IMR-90 (cell line): ENCODE results near the gene BRF1. TPM values are rescaled to one million over a fixed set of nuclear protein-coding genes. Genes with fewer than 3 reads are reported as not detected.

Experiments used
- ATAC-seq: fragments of 200-7000 bp; cut with Tn5 transposase; 2 replicates; pipeline ENCODE4 v1.9.1; 2020; ENCODE audit warnings: low read depth, mild to moderate bottlenecking, moderate library complexity
- BruUV-seq: library from RNA; stranded (reverse); fragments of 400-500 nt; replicated peaks from 2 replicates; lab custom pipeline; 2021; lab: Mats Ljungman, UMichigan
- CTCF ChIA-PET: fragments of 300-600 bp; formaldehyde crosslinking; extraction: SDS; loops from one replicate; lab custom pipeline; 2021; ENCODE audit warnings: antibody characterized with exemption; lab: Yijun Ruan, JAX
- POLR2A ChIA-PET: fragments of 300-600 bp; sonication (Branson Sonifier 250); formaldehyde crosslinking; loops from one replicate; lab custom pipeline; 2022; ENCODE audit warnings: antibody characterized with exemption; ENCODE audit not compliant: unreplicated experiment; lab: Charles Lee
- DNase-seq: peaks from one replicate; pipeline ENCODE4 v3.0.0; 2013
- H2AFZ ChIP-seq: replicated peaks from 2 replicates; pipeline ENCODE3; 2013; ENCODE audit warnings: low read length, mild to moderate bottlenecking; ENCODE audit not compliant: poor library complexity
- H2AK5ac ChIP-seq: 2 replicates; pipeline ENCODE4 v1.6.1; 2013; ENCODE audit warnings: low read depth, low read length, inconsistent platforms
- H2AK9ac ChIP-seq: replicated peaks from 2 replicates; pipeline ENCODE3; 2013; ENCODE audit warnings: mild to moderate bottlenecking, low read depth, low read length, moderate library complexity; ENCODE audit not compliant: poor library complexity
- H2BK120ac ChIP-seq: 2 replicates; pipeline ENCODE4 v1.6.1; 2013; ENCODE audit warnings: low read depth, low read length, inconsistent platforms
- H2BK15ac ChIP-seq: 3 replicates; pipeline ENCODE4 v1.6.1; 2013; ENCODE audit warnings: low read depth, low read length, inconsistent platforms
- H2BK20ac ChIP-seq: 2 replicates; pipeline ENCODE4 v1.6.1; 2013; ENCODE audit warnings: low read depth, mild to moderate bottlenecking, inconsistent platforms, low read length, moderate library complexity
- H2BK5ac ChIP-seq: 2 replicates; pipeline ENCODE4 v1.6.1; 2013; ENCODE audit warnings: mild to moderate bottlenecking, low read depth, low read length, inconsistent platforms; ENCODE audit not compliant: poor library complexity, severe bottlenecking
- H3K14ac ChIP-seq: replicated peaks from 2 replicates; pipeline ENCODE4 v1.6.1; 2013; ENCODE audit warnings: low read depth, low read length, inconsistent platforms
- H3K18ac ChIP-seq: 2 replicates; pipeline ENCODE4 v1.6.1; 2013; ENCODE audit warnings: low read depth, low read length, control low read depth
- H3K23ac ChIP-seq: 2 replicates; pipeline ENCODE4 v1.6.1; 2013; ENCODE audit warnings: low read depth, low read length, inconsistent platforms
- H3K27ac ChIP-seq: 2 replicates; pipeline ENCODE4 v1.5.1; 2013; ENCODE audit warnings: mild to moderate bottlenecking, control low read depth, low read length; ENCODE audit not compliant: insufficient read depth
- H3K27me3 ChIP-seq: 2 replicates; pipeline ENCODE4 v1.6.1; 2013; ENCODE audit warnings: low read length; ENCODE audit not compliant: control insufficient read depth, insufficient read depth
- H3K36me3 ChIP-seq: 2 replicates; pipeline ENCODE4 v1.6.1; 2013; ENCODE audit warnings: low read length, mixed read lengths; ENCODE audit not compliant: control insufficient read depth, insufficient read depth
- H3K4ac ChIP-seq: 2 replicates; pipeline ENCODE4 v1.6.1; 2013; ENCODE audit warnings: low read depth, low read length, inconsistent platforms
- H3K4me1 ChIP-seq: 2 replicates; pipeline ENCODE4 v1.6.1; 2013; ENCODE audit warnings: low read length, mixed read lengths; ENCODE audit not compliant: control insufficient read depth, insufficient read depth
- H3K4me2 ChIP-seq: 2 replicates; pipeline ENCODE4 v1.6.1; 2013; ENCODE audit warnings: low read depth, mild to moderate bottlenecking, control low read depth, low read length, moderate library complexity
- H3K4me3 ChIP-seq: 2 replicates; pipeline ENCODE4 v1.5.1; 2013; ENCODE audit warnings: low read depth, mild to moderate bottlenecking, control low read depth, low read length, moderate library complexity; ENCODE audit not compliant: insufficient read depth
- H3K56ac ChIP-seq: 2 replicates; pipeline ENCODE4 v1.6.1; 2013; ENCODE audit warnings: low read length, inconsistent platforms; ENCODE audit not compliant: insufficient read depth; ENCODE audit errors: extremely low read depth
- H3K79me1 ChIP-seq, 2 experiments: 2 replicates each; pipeline ENCODE4 v1.6.1; 2013; ENCODE audit warnings: low read length in 2 of 2, inconsistent platforms in 1 of 2, low read depth in 1 of 2
- H3K9ac ChIP-seq: 2 replicates; pipeline ENCODE4 v1.6.1; 2013; ENCODE audit warnings: low read depth, low read length, control low read depth
- H3K9me1 ChIP-seq: 2 replicates; pipeline ENCODE4 v1.6.1; 2013; ENCODE audit warnings: low read length, inconsistent platforms; ENCODE audit not compliant: insufficient read depth
- H3K9me3 ChIP-seq: 2 replicates; pipeline ENCODE4 v1.6.1; 2013; ENCODE audit warnings: low read length; ENCODE audit not compliant: control insufficient read depth, insufficient read depth
- H4K20me1 ChIP-seq: 2 replicates; pipeline ENCODE4 v1.6.1; 2013; ENCODE audit warnings: low read length, inconsistent platforms; ENCODE audit not compliant: insufficient read depth
- H4K5ac ChIP-seq: 2 replicates; pipeline ENCODE4 v1.6.1; 2013; ENCODE audit warnings: mild to moderate bottlenecking, low read depth, low read length, control low read depth
- H4K8ac ChIP-seq, 2 experiments: 2 replicates each; pipeline ENCODE4 v1.6.1; 2013; ENCODE audit warnings: low read depth in 2 of 2, low read length in 2 of 2, control low read depth in 1 of 2, inconsistent platforms in 1 of 2
- H4K91ac ChIP-seq: 2 replicates; pipeline ENCODE4 v1.6.1; 2013; ENCODE audit warnings: low read depth, low read length, inconsistent platforms; ENCODE audit not compliant: insufficient read depth
- CEBPB ChIP-seq: IDR thresholded peaks from 2 replicates; pipeline ENCODE4 v1.6.1; 2012; ENCODE audit warnings: low read depth, low read length, improper control_type of control experiment
- CHD1 ChIP-seq: IDR thresholded peaks from 2 replicates; pipeline ENCODE4 v1.6.1; 2012; ENCODE audit warnings: low read depth, low read length, improper control_type of control experiment
- CTCF ChIP-seq: conservative IDR thresholded peaks from 2 replicates; pipeline ENCODE4 v1.5.1; 2012; ENCODE audit warnings: mild to moderate bottlenecking, low read depth, low read length, improper control_type of control experiment
- ELK1 ChIP-seq: fragments of 150-350 bp; IDR thresholded peaks from 2 replicates; pipeline ENCODE4 v1.6.1; 2016; ENCODE audit warnings: low read depth, mild to moderate bottlenecking, low read length, moderate library complexity, borderline replicate concordance
- FOS ChIP-seq: fragments of 150-350 bp; IDR thresholded peaks from 2 replicates; pipeline ENCODE4 v1.6.1; 2016; ENCODE audit warnings: low read depth, low read length
- MAZ ChIP-seq: IDR thresholded peaks from 2 replicates; pipeline ENCODE4 v1.6.1; 2012; ENCODE audit warnings: low read depth, mild to moderate bottlenecking, low read length, improper control_type of control experiment, moderate library complexity, borderline replicate concordance
- MXI1 ChIP-seq: IDR thresholded peaks from 2 replicates; pipeline ENCODE4 v1.6.1; 2012; ENCODE audit warnings: low read depth, mild to moderate bottlenecking, low read length, moderate library complexity, borderline replicate concordance
- POLR2A ChIP-seq: IDR thresholded peaks from 2 replicates; pipeline ENCODE4 v1.6.1; 2012; ENCODE audit warnings: mild to moderate bottlenecking, low read depth, low read length
- RCOR1 ChIP-seq: IDR thresholded peaks from 2 replicates; pipeline ENCODE4 v1.6.1; 2012; ENCODE audit warnings: mild to moderate bottlenecking, low read length, improper control_type of control experiment; ENCODE audit not compliant: insufficient replicate concordance
- SMC3 ChIP-seq: fragments of 150-350 bp; IDR thresholded peaks from 2 replicates; pipeline ENCODE4 v1.6.1; 2016; ENCODE audit warnings: low read depth, mild to moderate bottlenecking, antibody characterized with exemption, low read length, moderate library complexity
- WGBS, 2 experiments: methylation state at CpG; one replicate each; pipeline versions ENCODE4 v1.1.5 to v1.1.7; 2013; ENCODE audit warnings: missing lambda C conversion rate in 2 of 2; ENCODE audit not compliant: insufficient read length in 1 of 2; ENCODE audit errors: extremely low coverage in 2 of 2; 5-methylcytosine and 5-hydroxymethylcytosine counted together
- dilution Hi-C: fragments of 300-500 bp; cut with HindIII; formaldehyde crosslinking; loops from one replicate; pipeline ENCODE4 v1.14.3; 2018; ENCODE audit warnings: low sequenced_read_pairs; ENCODE audit not compliant: unreplicated experiment
- in situ Hi-C: fragments of 300-500 bp; cut with MboI; formaldehyde crosslinking; loops from 3 replicates; pipeline ENCODE4 v1.14.3; 2019; ENCODE audit warnings: low sequenced_read_pairs, inconsistent platforms, mixed read lengths
- intact Hi-C: fragments of 100-400 bp; cut with micrococcal nuclease; formaldehyde crosslinking; loops from 2 replicates; pipeline ENCODE4 v1.10.0; 2022
- polyA plus RNA-seq, 3 experiments: library from polyadenylated mRNA; depleted of rRNA; stranded (reverse); fragments of >200 nt; gene quantifications; 2 replicates each; pipeline ENCODE4 v1.2.3, GENCODE V29; 2012; ENCODE audit warnings: low replicate concordance in 1 of 3
- total RNA-seq: library from RNA; depleted of rRNA; stranded (reverse); fragments of >200 nt; gene quantifications from 2 replicates; pipeline ENCODE4 v1.2.3, GENCODE V29; 2012

Gene BRF1
- total and polyA plus RNA-seq, 2 of the 4 experiments (the other 2 are of a cell fraction), result 12.4 to 16.7 TPM

- TF ChIP-seq CTCF, result no peak
- no peak for TF ChIP-seq CEBPB
- no peak for TF ChIP-seq MXI1
These were observed 25.7 kb upstream of the BRF1 start (continued) for GRCh38 chr14:105326568-105326867.

- DNase-seq (no peak), ATAC-seq (no peak)
- no peak overlapping the region for H2BK20ac ChIP-seq
- H3K9me3 ChIP-seq, result no peaks in the 10 kb centered on the region
- CTCF ChIA-PET, result no interaction called here
- H3K14ac ChIP-seq, result no peak overlapping the region
- peaks cover 61% of the 10 kb centered on the region for H4K20me1 ChIP-seq
- H2BK5ac ChIP-seq, result no peak overlapping the region
- no peak overlapping the region for H3K18ac ChIP-seq
- H2BK120ac ChIP-seq, result no peak overlapping the region
- no peak overlapping the region for H4K91ac ChIP-seq
- H3K9ac ChIP-seq, result no peak overlapping the region
- no peak overlapping the region for H2BK15ac ChIP-seq
- H3K4ac ChIP-seq, result no peak overlapping the region
- WGBS, 2 experiments, result 82% methylated on average over 10 of the region's 27 CpGs; no CpG with 5 or more reads in 1 of the 2 experiments
- H3K36me3 ChIP-seq, result no peaks in the 10 kb centered on the region; the same call in 1 of the 2 replicates
- intact Hi-C loops, result no loop called here
- H3K9me1 ChIP-seq, result peaks cover 16% of the 10 kb centered on the region; the same call in 1 of the 2 replicates
- peaks cover 13% of the 10 kb centered on the region for H3K4me1 ChIP-seq
- no peak overlapping the region for H2AFZ ChIP-seq
- peaks cover 16 to 58% of the 10 kb centered on the region in 2 experiments for H3K79me1 ChIP-seq
- no peak overlapping the region for H3K4me2 ChIP-seq
- POLR2A ChIA-PET, result no interaction called here
- H3K56ac ChIP-seq, result no peak overlapping the region
- H3K23ac ChIP-seq, result no peak overlapping the region
- no peak overlapping the region for H2AK5ac ChIP-seq
- no peak overlapping the region for H2AK9ac ChIP-seq
- TF ChIP-seq MAZ, result no peak
- no peak for TF ChIP-seq CHD1
- TF ChIP-seq MXI1, result no peak
- no peak for TF ChIP-seq POLR2A
- no peak for TF ChIP-seq SMC3
- TF ChIP-seq ELK1, result no peak
- TF ChIP-seq FOS, result no peak
- no peak for TF ChIP-seq RCOR1
- H4K5ac ChIP-seq, result no peak overlapping the region
- no peaks in the 10 kb centered on the region for H3K27me3 ChIP-seq
- H3K27ac ChIP-seq, result no peak overlapping the region
- H4K8ac ChIP-seq, result no peak overlapping the region
- no peak overlapping the region for H3K4me3 ChIP-seq
- in situ Hi-C loops, result no loop called here
- dilution Hi-C loops, result no loop called here
- no TSS peak for BruUV-seq
These were observed 25.1 kb upstream of the BRF1 start for GRCh38 chr14:105325716-105326567.
